NT2/D1 (cell line): ENCODE results near the gene GRIK1.

Experiments used
- YY1 ChIP-seq: IDR thresholded peaks from 2 replicates; pipeline ENCODE4 v1.6.1; 2011; ENCODE audit not compliant: insufficient read length, insufficient read depth
- ZNF274 ChIP-seq: IDR thresholded peaks from 2 replicates; pipeline ENCODE4 v1.6.1; 2011; ENCODE audit warnings: mild to moderate bottlenecking, low read depth, low read length

GRCh38 chr21:29821230-29821629 is 118.6 kb downstream of the GRIK1 start:
- no peak for TF ChIP-seq ZNF274
- TF ChIP-seq YY1 = no peak
